Omental fat pad (tissue), 4 donors: ENCODE measurements around the gene VWF. TPM values are rescaled to one million over a fixed set of nuclear protein-coding genes. Genes with fewer than 3 reads are reported as not detected.
"Not testable (repeated sequence)": the region's sequence is repeated elsewhere in the genome, so short reads cannot be mapped to it uniquely, and the experiment has no call there.

Experiments
- ATAC-seq: fragments of 150-250 bp; one replicate; pipeline ENCODE4 v1.9.1; 2016; ENCODE audit warnings: mild to moderate bottlenecking, moderate library complexity; ENCODE audit not compliant: low FRiP score
- DNase-seq: peaks from one replicate; pipeline ENCODE4 v3.0.0-alpha.2; 2019; ENCODE audit warnings: low spot score
- total RNA-seq, 4 donors: library from RNA; depleted of rRNA; stranded (reverse); fragments of >200 nt; gene quantifications; one replicate each; pipeline ENCODE4 v1.1.0, GENCODE V29; 2016
- TF ChIP-seq, protein P1 (sequence below), 3 donors: fragments of 450-650 bp; IDR thresholded peaks; one replicate each; pipeline ENCODE4 v1.5.1; 2016 to 2017; ENCODE audit warnings: antibody characterized with exemption in 3 of 3, mild to moderate bottlenecking in 3 of 3, moderate library complexity in 2 of 3

Gene VWF
- total RNA-seq, 4 donors from 2014 or later, result 78.4 to 1,203 (median 422) TPM

DNA sequence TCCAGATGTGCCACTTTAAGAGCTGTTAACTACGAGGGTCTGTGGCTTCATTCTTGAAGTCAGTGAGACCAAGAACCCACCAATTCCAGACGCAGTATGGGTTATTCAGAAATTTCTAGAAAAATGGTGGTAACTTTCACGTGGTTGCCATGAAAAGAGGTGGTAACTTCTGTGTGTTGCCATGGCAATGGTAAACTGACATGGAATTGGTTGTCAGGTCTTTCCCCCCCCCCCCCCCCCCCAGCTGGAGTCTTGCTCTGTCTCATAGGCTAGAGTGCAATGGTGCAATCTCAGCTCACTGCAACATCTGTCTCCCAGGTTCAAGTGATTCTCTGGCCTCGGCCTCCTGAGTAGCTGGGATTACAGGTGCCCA, 18.8 kb upstream of the VWF start:
- ATAC-seq, result no peak
- DNase-seq, result no peak
- TF ChIP-seq, protein P1, sequence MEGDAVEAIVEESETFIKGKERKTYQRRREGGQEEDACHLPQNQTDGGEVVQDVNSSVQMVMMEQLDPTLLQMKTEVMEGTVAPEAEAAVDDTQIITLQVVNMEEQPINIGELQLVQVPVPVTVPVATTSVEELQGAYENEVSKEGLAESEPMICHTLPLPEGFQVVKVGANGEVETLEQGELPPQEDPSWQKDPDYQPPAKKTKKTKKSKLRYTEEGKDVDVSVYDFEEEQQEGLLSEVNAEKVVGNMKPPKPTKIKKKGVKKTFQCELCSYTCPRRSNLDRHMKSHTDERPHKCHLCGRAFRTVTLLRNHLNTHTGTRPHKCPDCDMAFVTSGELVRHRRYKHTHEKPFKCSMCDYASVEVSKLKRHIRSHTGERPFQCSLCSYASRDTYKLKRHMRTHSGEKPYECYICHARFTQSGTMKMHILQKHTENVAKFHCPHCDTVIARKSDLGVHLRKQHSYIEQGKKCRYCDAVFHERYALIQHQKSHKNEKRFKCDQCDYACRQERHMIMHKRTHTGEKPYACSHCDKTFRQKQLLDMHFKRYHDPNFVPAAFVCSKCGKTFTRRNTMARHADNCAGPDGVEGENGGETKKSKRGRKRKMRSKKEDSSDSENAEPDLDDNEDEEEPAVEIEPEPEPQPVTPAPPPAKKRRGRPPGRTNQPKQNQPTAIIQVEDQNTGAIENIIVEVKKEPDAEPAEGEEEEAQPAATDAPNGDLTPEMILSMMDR (IDR thresholded peaks at IDR 0.05), result no peak

DNA sequence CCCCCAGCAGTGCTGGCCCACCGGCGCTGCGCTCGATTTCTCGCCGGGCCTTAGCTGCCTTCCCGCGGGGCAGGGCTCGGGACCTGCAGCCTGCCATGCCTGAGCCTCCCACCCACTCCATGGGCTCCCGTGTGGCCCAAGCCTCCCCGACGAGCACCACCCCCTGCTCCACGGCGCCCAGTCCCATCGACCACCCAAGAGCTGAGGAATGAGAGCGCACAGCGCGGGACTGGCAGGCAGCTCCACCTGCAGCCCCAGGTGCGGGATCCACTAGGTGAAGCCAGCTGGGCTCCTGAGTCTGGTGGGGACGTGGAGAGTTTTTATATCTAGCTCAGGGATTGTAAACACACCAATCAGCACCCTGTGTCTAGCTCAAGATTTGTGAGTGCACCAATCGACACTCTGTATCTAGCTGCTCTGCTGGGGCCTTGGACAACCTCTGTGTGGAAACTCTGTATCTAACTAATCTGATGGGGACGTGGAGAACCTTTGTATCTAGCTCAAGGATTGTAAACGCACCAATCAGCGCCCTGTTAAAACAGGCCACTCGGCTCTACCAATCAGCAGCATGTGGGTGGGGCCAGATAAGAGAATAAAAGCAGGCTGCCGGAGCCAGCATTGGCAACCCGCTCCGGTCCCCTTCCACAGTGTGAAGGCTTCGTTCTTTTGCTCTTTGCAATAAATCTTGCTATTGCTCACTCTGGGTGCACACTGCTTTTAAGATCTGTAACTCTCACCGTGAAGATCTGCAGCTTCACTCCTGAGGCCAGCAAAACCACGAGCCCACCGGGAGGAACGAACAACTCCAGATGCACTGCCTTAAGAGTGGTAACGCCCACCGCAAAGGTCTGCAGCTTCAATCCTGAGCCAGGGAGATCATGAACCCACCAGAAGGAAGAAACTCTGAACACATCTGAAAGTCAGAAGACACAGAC, 18.2 kb upstream of the VWF start:
- not testable (repeated sequence) for DNase-seq, ATAC-seq

DNA sequence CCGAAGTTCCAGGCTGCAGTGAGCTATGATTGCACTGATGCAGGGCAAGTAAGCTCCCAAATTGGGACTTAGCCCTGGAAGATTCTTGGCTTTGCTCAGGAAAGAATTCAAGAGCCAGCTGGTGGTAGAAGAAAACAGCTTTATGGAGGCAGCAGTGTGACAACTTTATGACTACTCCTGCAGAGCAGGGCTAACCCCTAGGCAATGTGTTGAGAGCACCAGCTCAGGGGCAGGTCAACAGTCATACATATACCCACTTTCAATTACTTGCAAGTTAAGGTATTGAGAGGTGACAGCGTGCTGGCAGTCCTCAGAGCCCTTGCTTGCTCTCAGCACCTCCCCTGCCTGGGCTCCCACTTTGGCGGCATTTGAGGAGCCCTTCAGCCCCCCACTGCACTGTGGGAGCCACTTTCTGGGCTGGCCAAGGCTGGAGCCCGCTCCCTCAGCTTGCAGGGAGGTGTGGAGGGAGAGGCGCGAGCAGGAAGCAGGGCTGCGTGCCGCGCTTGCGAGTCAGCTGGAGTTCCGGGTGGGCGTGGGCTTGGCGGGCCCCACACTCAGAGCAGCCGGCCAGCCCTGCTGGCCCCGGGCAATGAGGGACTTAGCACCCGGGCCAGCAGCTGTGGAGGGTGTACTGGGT, 17.4 kb upstream of the VWF start:
- ATAC-seq, DNase-seq: not testable (repeated sequence)

DNA sequence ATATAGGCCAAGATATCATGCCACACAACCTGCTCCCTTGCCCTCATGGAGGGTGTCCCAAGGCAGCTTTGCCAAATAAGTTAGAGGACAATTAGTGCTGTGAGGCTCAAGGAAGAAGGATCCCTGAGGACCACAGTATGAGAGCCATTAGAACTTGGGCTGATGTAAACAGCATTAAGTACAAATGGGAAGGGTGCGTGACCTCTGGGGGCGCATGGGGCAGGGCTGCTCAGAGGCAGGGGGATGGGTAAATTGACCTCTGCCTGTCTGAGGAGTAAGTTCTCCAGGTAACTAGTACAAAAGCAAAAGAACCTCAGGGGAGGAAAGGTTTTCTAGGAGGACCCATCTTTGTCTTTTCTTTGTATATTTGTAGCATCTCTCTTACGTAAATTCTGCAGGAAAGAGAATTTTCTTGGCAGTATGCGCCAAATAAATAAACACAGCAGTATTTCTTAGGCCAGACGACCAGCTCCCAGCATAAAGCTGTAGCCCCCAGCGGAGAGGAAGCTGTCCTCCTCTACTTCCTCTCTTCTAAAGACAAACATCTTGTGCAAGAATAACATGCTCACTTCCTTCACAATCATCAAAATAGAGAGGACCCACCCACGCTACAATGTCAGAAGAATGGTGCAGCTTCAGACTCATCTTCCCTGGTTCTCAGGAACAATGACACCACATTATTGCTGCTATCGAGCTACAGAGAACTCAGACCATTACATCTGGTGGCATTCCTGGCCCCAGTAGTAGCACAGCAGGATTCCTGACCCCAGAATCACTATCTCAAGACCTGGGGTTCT, 16.4 kb upstream of the VWF start:
- no peak for DNase-seq
- ATAC-seq, result peak; percentile 33
- TF ChIP-seq, protein P1 (IDR thresholded peaks at IDR 0.05), result no peak

DNA sequence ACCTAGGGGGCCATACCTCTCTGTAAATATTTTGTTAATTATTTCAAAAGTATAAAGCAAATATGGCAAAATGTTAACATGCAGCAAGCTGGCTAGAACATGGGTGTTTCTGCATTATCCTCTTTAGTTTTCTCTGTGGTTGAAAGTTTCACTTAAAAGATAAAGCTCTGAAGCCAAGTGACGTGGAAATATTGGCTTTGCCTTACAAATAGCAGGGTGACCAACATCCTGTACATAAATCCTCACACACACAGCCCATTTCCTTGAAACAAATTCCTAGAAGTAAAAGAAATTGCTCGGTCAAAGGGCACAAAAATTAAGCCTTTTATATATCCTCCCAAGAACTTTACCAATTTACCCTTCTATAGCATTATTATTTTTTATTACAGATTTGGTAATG, 10.6 kb upstream of the VWF start:
- TF ChIP-seq, protein P1 (IDR thresholded peaks at IDR 0.05), result no peak
- DNase-seq, result no peak
- ATAC-seq, result no peak

DNA sequence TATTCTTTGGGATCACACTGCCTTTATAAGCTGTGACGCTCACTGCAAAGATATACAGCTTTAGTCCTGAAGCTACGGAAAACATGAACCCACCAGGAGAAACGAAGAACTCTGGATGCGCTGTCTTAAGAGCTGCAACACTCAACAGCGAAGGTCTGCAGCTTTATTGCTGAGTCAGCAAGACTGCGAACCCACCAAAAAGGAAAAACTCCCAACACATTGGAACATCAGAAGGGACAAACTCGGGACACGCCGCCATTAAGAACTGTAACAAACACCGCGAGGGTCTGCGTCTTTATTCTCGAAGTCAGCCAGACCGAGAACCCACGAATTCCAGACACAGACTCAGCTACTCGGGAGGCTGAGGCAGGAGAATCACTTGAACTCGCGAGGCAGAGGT, 9.2 kb upstream of the VWF start:
- DNase-seq, result no peak
- no peak for ATAC-seq

DNA sequence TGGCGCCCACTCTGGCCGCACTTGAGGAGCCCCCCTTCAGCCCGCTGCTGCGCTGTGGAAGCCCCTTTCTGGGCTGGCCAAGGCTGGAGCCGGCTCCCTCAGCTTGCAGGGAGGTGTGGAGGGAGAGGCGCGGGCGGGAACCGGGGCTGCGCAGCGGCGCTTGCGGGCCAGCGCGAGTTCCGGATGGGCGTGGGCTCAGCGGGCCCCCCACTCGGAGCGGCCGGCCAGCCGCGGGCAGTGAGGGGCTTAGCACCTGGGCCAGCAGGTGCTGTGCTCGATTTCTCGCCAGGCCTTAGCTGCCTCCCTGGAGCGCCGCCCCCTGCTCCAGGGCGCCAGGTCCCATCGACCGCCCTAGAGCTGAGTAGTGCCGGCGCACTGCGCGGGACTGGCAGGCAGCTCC, 8.0 kb upstream of the VWF start:
- TF ChIP-seq, protein P1 (IDR thresholded peaks at IDR 0.05), result no peak
- ATAC-seq, result no peak
- no peak for DNase-seq

More for the DNA sequence above, 9.2 kb upstream of the VWF start:
- TF ChIP-seq, protein P1 (IDR thresholded peaks at IDR 0.05), result no peak
